Measurements from ENCODE around the gene SRSF6. TPM values are rescaled to one million over a fixed set of nuclear protein-coding genes. Genes with fewer than 3 reads are reported as not detected.

The SRSF6 gene
- total RNA-seq, 2 experiments from 2014 or later: 112 to 114 TPM

- peaks cover 17% of the 10 kb centered on the region for H3K27me3 Mint-ChIP-seq
- intact Hi-C loops (cut with micrococcal nuclease): no loop called here
- H3K9me3 Mint-ChIP-seq: no peaks in the 10 kb centered on the region
- H3K4me3 Mint-ChIP-seq: no peak overlapping the region
- no peak for ATAC-seq
- POLR2A ChIA-PET: no interaction called here
- peaks cover 9% of the 10 kb centered on the region for H3K4me1 Mint-ChIP-seq (ENCODE audit: low read depth)
- DNase-seq: no peak
- TF ChIP-seq CTCF (IDR thresholded peaks at IDR 0.05): no peak
- H3K36me3 Mint-ChIP-seq (ENCODE audit: low read depth): peaks cover 5% of the 10 kb centered on the region
- CTCF ChIA-PET: no interaction called here
- H3K27ac Mint-ChIP-seq: no peak overlapping the region
Measured at GRCh38 chr20:43511879-43512278, 54.2 kb downstream of the SRSF6 start.

GRCh38 chr20:43513372-43513930 is 55.8 kb downstream of the SRSF6 start:
- H3K4me1 Mint-ChIP-seq (ENCODE audit: low read depth): peaks cover 9% of the 10 kb centered on the region
- ChIA-PET CTCF (interaction anchor here (1.9 to 2.8 kb wide), 2 partner anchors 25 to 65 kb away, joined by 6 to 7 read pairs; no protein-coding TSS in a partner anchor), POLR2A (interaction anchor here (3.3 kb wide), 1 partner anchor 56 kb away, joined by 25 read pairs; the partner anchor contains the start of gene SRSF6)
- H3K27me3 Mint-ChIP-seq: peaks cover 9% of the 10 kb centered on the region
- no peak for ATAC-seq
- peak overlapping the region; percentile 46 for H3K27ac Mint-ChIP-seq
- no peak for DNase-seq
- TF ChIP-seq CTCF (IDR thresholded peaks at IDR 0.05): no peak
- H3K36me3 Mint-ChIP-seq (ENCODE audit: low read depth): peaks cover 5% of the 10 kb centered on the region
- no peaks in the 10 kb centered on the region for H3K9me3 Mint-ChIP-seq
- intact Hi-C loops (cut with micrococcal nuclease): no loop called here
- peak overlapping the region; percentile 91 for H3K4me3 Mint-ChIP-seq

Other genes with a start within 250 kb of the SRSF6 start
- gene L3MBTL1, start 49.8 kb downstream of the SRSF6 start, total RNA-seq: 1 to 10 TPM; 7.0 to 7.3 TPM
- under 1 TPM; 0.16 to 0.50 TPM for gene SGK2, start 101.1 kb downstream of the SRSF6 start, total RNA-seq
- 10 to 100 TPM; 14.2 to 15.7 TPM for gene IFT52, start 133.0 kb downstream of the SRSF6 start, total RNA-seq
- gene MYBL2, start 209.2 kb downstream of the SRSF6 start, total RNA-seq: 10 to 100 TPM; 93.6 to 96.4 TPM

Measured in activated CD8-positive, alpha-beta T cell treated with anti-CD3 and anti-CD28 coated beads for 36 hours (primary cell).